GM12892 (cell line): ENCODE results near the gene OR10H4.
"Not testable (repeated sequence)": the region's sequence is repeated elsewhere in the genome, so short reads cannot be mapped to it uniquely, and the experiment has no call there.

Source experiments
- DNase-seq: peaks from one replicate; pipeline ENCODE4 v3.0.0; 2011; ENCODE audit not compliant: insufficient read length
- FAIRE-seq: peaks from 2 replicates; lab custom pipeline; 2011; peaks lifted over from hg19 to GRCh38; lab: Jason Lieb, UNC
- POLR2A ChIP-seq: IDR thresholded peaks from 2 replicates; pipeline ENCODE4 v1.6.1; 2011; ENCODE audit warnings: low read depth, low read length, control low read depth
- POLR2AphosphoS5 ChIP-seq: IDR thresholded peaks from 2 replicates; pipeline ENCODE4 v1.6.1; 2011; ENCODE audit warnings: low read depth, low read length, control low read depth
- TAF1 ChIP-seq: IDR thresholded peaks from 2 replicates; pipeline ENCODE4 v1.6.1; 2011; ENCODE audit warnings: low read depth, mild to moderate bottlenecking, control low read depth, low read length, borderline replicate concordance

OR10H4 gene

GRCh38 chr19:15922021-15922420, 26.8 kb upstream of the OR10H4 start:
- no peak for TF ChIP-seq POLR2A
- no peak for TF ChIP-seq TAF1
- no peak for TF ChIP-seq POLR2AphosphoS5
- FAIRE-seq (no peak), DNase-seq (no peak)

GRCh38 chr19:15923702-15924101, 25.1 kb upstream of the OR10H4 start:
- TF ChIP-seq POLR2AphosphoS5, result no peak
- no peak for TF ChIP-seq TAF1
- no peak for TF ChIP-seq POLR2A
- DNase-seq (no peak), FAIRE-seq (no peak)

GRCh38 chr19:15926484-15926883, 22.3 kb upstream of the OR10H4 start:
- FAIRE-seq, result no peak
- TF ChIP-seq POLR2AphosphoS5, result no peak
- no peak for TF ChIP-seq POLR2A
- no peak for TF ChIP-seq TAF1

GRCh38 chr19:15928321-15928720, 20.5 kb upstream of the OR10H4 start:
- no peak for TF ChIP-seq TAF1
- no peak for TF ChIP-seq POLR2AphosphoS5
- no peak for TF ChIP-seq POLR2A
- DNase-seq (no peak), FAIRE-seq (no peak)

More at GRCh38 chr19:15926484-15926883, 22.3 kb upstream of the OR10H4 start:
- DNase-seq, result no peak

GRCh38 chr19:15933761-15934331, 15.0 kb upstream of the OR10H4 start:
- not testable (repeated sequence) for FAIRE-seq

GRCh38 chr19:15934332-15935078, 14.3 kb upstream of the OR10H4 start, which contains the start of gene CYP4F11:
TSS of gene CYP4F11 (minus strand) at chr19:15934529. CDS start at chr19:15934408, 121 bp downstream.
- TF ChIP-seq POLR2AphosphoS5, result no peak
- TF ChIP-seq TAF1, result no peak
- TF ChIP-seq POLR2A, result no peak
- DNase-seq (no peak), FAIRE-seq (no peak)

More at GRCh38 chr19:15933761-15934331, 15.0 kb upstream of the OR10H4 start:
- DNase-seq, result not testable (repeated sequence)

- TF ChIP-seq POLR2AphosphoS5 (no peak), POLR2A (no peak), TAF1 (no peak)
- FAIRE-seq (no peak), DNase-seq (no peak)
Measured at GRCh38 chr19:15935167-15935702, 13.6 kb upstream of the OR10H4 start.

- DNase-seq (no peak), FAIRE-seq (no peak)
- no peak for TF ChIP-seq POLR2AphosphoS5
- no peak for TF ChIP-seq POLR2A
- no peak for TF ChIP-seq TAF1
Measured at GRCh38 chr19:15936173-15936572, 12.6 kb upstream of the OR10H4 start.

- FAIRE-seq (no peak), DNase-seq (no peak)
- TF ChIP-seq TAF1 (no peak), POLR2AphosphoS5 (no peak), POLR2A (no peak)
Measured at GRCh38 chr19:15936950-15937349, 11.9 kb upstream of the OR10H4 start.

GRCh38 chr19:15937771-15938170, 11.0 kb upstream of the OR10H4 start:
- TF ChIP-seq TAF1 (no peak), POLR2A (no peak), POLR2AphosphoS5 (no peak)
- DNase-seq, result no peak
- FAIRE-seq, result no peak

- no peak for TF ChIP-seq POLR2A
- no peak for TF ChIP-seq POLR2AphosphoS5
- TF ChIP-seq TAF1, result no peak
- DNase-seq, result no peak
- FAIRE-seq, result no peak
Measured at GRCh38 chr19:15944401-15944800, 4.4 kb upstream of the OR10H4 start.

- no peak for TF ChIP-seq POLR2A
- TF ChIP-seq TAF1, result no peak
- TF ChIP-seq POLR2AphosphoS5, result no peak
- no peak for DNase-seq
- no peak for FAIRE-seq
Measured at GRCh38 chr19:15945301-15945700, 3.5 kb upstream of the OR10H4 start.

GRCh38 chr19:15954820-15955219, 6.0 kb downstream of the OR10H4 start:
- FAIRE-seq (no peak), DNase-seq (no peak)
- TF ChIP-seq TAF1, result no peak
- no peak for TF ChIP-seq POLR2A
- no peak for TF ChIP-seq POLR2AphosphoS5
